Subcutaneous adipose tissue (tissue), 4 donors: ENCODE data around the gene MICAL2. TPM values are rescaled to one million over a fixed set of nuclear protein-coding genes. Genes with fewer than 3 reads are reported as not detected.

ENCODE experiments used
- CTCF ChIP-seq: fragments of 450-650 bp; IDR thresholded peaks from one replicate; pipeline ENCODE4 v1.5.1; 2016; ENCODE audit warnings: low read depth, mild to moderate bottlenecking, control low read depth, antibody characterized with exemption, moderate library complexity
- total RNA-seq, 4 donors: library from RNA; depleted of rRNA; stranded (reverse); fragments of >200 nt; gene quantifications; one replicate each; pipeline ENCODE4 v1.1.0, GENCODE V29; 2016

MICAL2 gene
- total RNA-seq, 4 donors from 2014 or later: 11.4 to 28.4 (median 24.8) TPM

- no peak for TF ChIP-seq CTCF
These were observed 51.4 kb downstream of the MICAL2 start for GRCh38 chr11:12161603-12162350.

- TF ChIP-seq CTCF: no peak
These were observed 52.3 kb downstream of the MICAL2 start for GRCh38 chr11:12162652-12163051.

- TF ChIP-seq CTCF: no peak
These were observed 53.0 kb downstream of the MICAL2 start for GRCh38 chr11:12163181-12163941.

- no peak for TF ChIP-seq CTCF
These were observed 53.9 kb downstream of the MICAL2 start for GRCh38 chr11:12164061-12165014.

GRCh38 chr11:12165237-12165875 lies 55.0 kb downstream of the MICAL2 start:
- TF ChIP-seq CTCF: no peak

- no peak for TF ChIP-seq CTCF
These were observed 56.1 kb downstream of the MICAL2 start for GRCh38 chr11:12166299-12167060.
